Measurements from ENCODE around the gene MBIP.

MBIP gene

DNA sequence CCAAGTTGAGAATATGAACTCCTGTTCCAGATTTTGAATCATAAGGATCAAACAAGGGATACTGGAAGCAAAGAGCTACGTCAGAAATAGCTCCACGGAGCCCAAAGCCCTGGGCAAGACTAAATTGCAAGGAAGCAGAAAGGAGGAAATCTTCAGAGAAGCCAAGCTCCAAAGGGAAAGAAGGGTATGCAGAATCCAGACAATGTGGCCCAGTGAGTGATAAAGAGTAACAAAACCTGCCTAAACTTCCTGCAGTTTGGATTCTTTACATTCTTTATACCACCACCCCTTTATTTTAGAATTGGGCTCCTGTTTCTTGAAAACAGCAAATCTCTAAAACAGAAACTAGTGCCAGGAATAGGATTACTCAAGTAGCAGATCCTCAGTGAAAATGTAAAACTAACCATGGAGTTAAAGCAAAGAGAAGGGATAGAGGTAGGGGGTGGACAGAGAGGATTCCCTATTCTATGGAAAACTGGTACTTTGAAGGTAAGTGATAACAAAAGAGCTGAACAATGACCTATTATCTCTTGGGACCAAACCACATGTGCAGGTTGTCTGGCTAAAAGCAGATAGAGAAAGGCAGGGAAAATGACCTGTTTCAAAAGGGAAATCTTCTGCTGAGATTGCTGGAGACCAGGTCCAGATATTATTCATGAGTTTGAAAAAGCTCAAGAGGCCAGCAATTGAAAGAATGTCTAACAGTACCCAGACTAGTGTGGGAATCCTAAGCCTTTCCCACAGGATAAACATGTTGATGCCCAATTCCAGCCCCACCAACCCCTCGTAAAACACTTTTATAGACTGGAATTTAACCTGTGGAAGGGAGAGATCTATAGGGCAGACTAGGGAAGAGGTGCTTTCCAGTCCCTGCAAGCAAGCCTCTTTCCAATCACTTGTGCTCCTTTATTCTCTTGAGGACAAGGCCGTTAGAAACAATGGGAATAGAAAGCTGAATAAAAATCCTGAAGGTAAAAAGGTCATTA, 24.5 kb downstream of the MBIP start:
- Histone ChIP-seq H2AFZ (ENCODE audit: low read length) (no peak overlapping the region), H3K36me3 (replicated peaks; ENCODE audit: insufficient read depth, low read length) (peaks cover 3% of the 10 kb centered on the region; the same call in 1 of the 2 replicates), H3F3A (ENCODE audit: insufficient read depth, low read length) (no peaks in the 10 kb centered on the region), H3K9ac (ENCODE audit: low read length) (no peak overlapping the region), H3K4me2 (ENCODE audit: low read depth, low read length) (no peak overlapping the region), H3K79me2 (ENCODE audit: low read length) (no peaks in the 10 kb centered on the region), H3K9me2 (replicated peaks; ENCODE audit: insufficient read depth, low read length) (no peaks in the 10 kb centered on the region), H3K9me3 (replicated peaks; ENCODE audit: insufficient read depth, low read length) (no peaks in the 10 kb centered on the region), H4K20me1 (ENCODE audit: insufficient read depth, low read length) (no peaks in the 10 kb centered on the region), H3K27ac (ENCODE audit: low read length) (no peak overlapping the region), H3K4me3 (ENCODE audit: low read length) (no peak overlapping the region), H3K4me1 (ENCODE audit: low read length) (no peaks in the 10 kb centered on the region), H3K27me3 (replicated peaks; ENCODE audit: insufficient read depth, low read length) (no peaks in the 10 kb centered on the region)
- no peak for DNase-seq
- TF ChIP-seq EZH2phosphoT487 (IDR thresholded peaks at IDR 0.05; ENCODE audit: low read length), result no peak
- TF ChIP-seq EZH2 (optimal IDR thresholded peaks at IDR 0.05; ENCODE audit: low read depth, low read length), result no peak

DNA sequence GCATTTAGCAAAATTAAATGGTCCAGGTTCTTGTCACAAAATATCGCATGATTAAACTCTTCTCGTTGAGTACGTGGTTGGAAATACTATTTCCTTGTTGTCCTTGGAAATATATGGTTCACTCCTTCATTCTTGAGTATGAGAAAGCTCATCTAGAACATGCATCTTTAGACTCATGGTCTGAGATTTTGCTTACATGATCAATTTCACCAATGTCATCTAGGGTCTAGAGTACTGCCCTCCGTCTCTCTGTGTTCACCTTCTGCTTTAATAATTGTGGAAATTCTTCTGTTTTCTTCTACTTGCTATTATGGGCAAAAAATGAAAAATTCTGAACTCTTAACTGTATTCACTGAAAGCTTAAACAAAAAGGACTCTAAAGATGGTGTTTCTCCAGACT, 25.9 kb downstream of the MBIP start:
- H2AFZ ChIP-seq (ENCODE audit: low read length), result no peak overlapping the region
- H3K4me2 ChIP-seq (ENCODE audit: low read depth, low read length), result no peak overlapping the region
- no peaks in the 10 kb centered on the region for H3K4me1 ChIP-seq (ENCODE audit: low read length)
- TF ChIP-seq EZH2 (optimal IDR thresholded peaks at IDR 0.05; ENCODE audit: low read depth, low read length), result no peak
- no peak for TF ChIP-seq EZH2phosphoT487 (IDR thresholded peaks at IDR 0.05; ENCODE audit: low read length)
- TF ChIP-seq, protein P1, sequence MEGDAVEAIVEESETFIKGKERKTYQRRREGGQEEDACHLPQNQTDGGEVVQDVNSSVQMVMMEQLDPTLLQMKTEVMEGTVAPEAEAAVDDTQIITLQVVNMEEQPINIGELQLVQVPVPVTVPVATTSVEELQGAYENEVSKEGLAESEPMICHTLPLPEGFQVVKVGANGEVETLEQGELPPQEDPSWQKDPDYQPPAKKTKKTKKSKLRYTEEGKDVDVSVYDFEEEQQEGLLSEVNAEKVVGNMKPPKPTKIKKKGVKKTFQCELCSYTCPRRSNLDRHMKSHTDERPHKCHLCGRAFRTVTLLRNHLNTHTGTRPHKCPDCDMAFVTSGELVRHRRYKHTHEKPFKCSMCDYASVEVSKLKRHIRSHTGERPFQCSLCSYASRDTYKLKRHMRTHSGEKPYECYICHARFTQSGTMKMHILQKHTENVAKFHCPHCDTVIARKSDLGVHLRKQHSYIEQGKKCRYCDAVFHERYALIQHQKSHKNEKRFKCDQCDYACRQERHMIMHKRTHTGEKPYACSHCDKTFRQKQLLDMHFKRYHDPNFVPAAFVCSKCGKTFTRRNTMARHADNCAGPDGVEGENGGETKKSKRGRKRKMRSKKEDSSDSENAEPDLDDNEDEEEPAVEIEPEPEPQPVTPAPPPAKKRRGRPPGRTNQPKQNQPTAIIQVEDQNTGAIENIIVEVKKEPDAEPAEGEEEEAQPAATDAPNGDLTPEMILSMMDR (IDR thresholded peaks at IDR 0.05; ENCODE audit: low read length), result no peak
- no peak overlapping the region for H3K4me3 ChIP-seq (ENCODE audit: low read length)
- DNase-seq, result no peak
- H3F3A ChIP-seq (ENCODE audit: insufficient read depth, low read length), result no peaks in the 10 kb centered on the region
- H3K79me2 ChIP-seq (ENCODE audit: low read length), result no peaks in the 10 kb centered on the region
- no peaks in the 10 kb centered on the region for H3K27me3 ChIP-seq (replicated peaks; ENCODE audit: insufficient read depth, low read length)
- no peaks in the 10 kb centered on the region for H3K9me2 ChIP-seq (replicated peaks; ENCODE audit: insufficient read depth, low read length)
- no peaks in the 10 kb centered on the region for H4K20me1 ChIP-seq (ENCODE audit: insufficient read depth, low read length)
- peaks cover 3% of the 10 kb centered on the region; the same call in 1 of the 2 replicates for H3K36me3 ChIP-seq (replicated peaks; ENCODE audit: insufficient read depth, low read length)
- no peaks in the 10 kb centered on the region for H3K9me3 ChIP-seq (replicated peaks; ENCODE audit: insufficient read depth, low read length)
- H3K27ac ChIP-seq (ENCODE audit: low read length), result no peak overlapping the region
- H3K9ac ChIP-seq (ENCODE audit: low read length), result no peak overlapping the region

DNA sequence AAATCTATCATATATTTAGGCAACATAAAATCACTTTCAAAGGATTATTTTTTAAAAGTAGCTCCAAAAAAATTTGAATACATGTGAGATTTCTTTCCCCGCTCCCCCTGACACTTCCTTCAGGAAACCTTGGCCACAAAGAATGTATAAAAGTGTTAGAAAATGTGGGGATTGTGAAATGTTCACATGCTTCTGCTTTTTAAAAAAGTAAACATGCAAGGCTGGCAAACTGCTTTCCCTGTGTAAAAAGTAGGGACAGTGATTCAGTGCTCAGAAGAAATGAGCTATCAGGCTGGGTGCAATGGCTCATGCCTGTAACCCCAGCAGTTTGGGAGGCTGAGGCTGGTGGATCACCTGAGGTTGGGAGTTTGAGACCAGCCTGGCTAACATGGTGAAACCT, 26.6 kb downstream of the MBIP start:
- no peaks in the 10 kb centered on the region for H3F3A ChIP-seq (ENCODE audit: insufficient read depth, low read length)
- no peak for TF ChIP-seq EZH2 (optimal IDR thresholded peaks at IDR 0.05; ENCODE audit: low read depth, low read length)
- TF ChIP-seq EZH2phosphoT487 (IDR thresholded peaks at IDR 0.05; ENCODE audit: low read length), result no peak
- TF ChIP-seq, protein P1 (IDR thresholded peaks at IDR 0.05; ENCODE audit: low read length), result no peak
- H3K27me3 ChIP-seq (replicated peaks; ENCODE audit: insufficient read depth, low read length), result no peaks in the 10 kb centered on the region
- no peak for DNase-seq
- no peak overlapping the region for H3K4me3 ChIP-seq (ENCODE audit: low read length)
- no peaks in the 10 kb centered on the region for H3K9me3 ChIP-seq (replicated peaks; ENCODE audit: insufficient read depth, low read length)
- H3K36me3 ChIP-seq (replicated peaks; ENCODE audit: insufficient read depth, low read length), result peaks cover 3% of the 10 kb centered on the region; the same call in 1 of the 2 replicates
- no peak overlapping the region for H3K27ac ChIP-seq (ENCODE audit: low read length)
- H3K79me2 ChIP-seq (ENCODE audit: low read length), result no peaks in the 10 kb centered on the region
- no peaks in the 10 kb centered on the region for H4K20me1 ChIP-seq (ENCODE audit: insufficient read depth, low read length)
- no peak overlapping the region for H3K4me2 ChIP-seq (ENCODE audit: low read depth, low read length)
- H3K9ac ChIP-seq (ENCODE audit: low read length), result no peak overlapping the region
- H2AFZ ChIP-seq (ENCODE audit: low read length), result no peak overlapping the region
- H3K4me1 ChIP-seq (ENCODE audit: low read length), result no peaks in the 10 kb centered on the region
- H3K9me2 ChIP-seq (replicated peaks; ENCODE audit: insufficient read depth, low read length), result no peaks in the 10 kb centered on the region

DNA sequence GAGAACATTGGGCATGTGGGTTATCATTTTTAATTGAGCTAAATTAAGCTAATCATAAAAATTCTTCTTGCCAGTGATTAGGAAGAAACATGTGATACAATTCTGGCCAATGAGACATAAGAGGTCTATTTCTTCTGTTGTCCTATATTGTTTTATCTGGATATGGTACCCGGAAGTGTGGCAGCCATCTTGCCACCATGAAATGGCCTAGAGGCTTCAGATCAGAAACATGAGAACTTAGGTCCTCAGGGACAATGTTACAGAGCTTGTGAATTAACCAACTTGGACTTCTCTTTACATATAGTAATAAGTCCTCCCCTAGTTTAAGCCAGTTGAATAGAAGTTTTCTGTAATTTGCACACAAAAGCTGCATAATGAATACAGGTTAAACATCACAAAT, 30.5 kb downstream of the MBIP start:
- no peaks in the 10 kb centered on the region for H3K79me2 ChIP-seq (ENCODE audit: low read length)
- no peaks in the 10 kb centered on the region for H3K9me3 ChIP-seq (replicated peaks; ENCODE audit: insufficient read depth, low read length)
- no peak overlapping the region for H3K27ac ChIP-seq (ENCODE audit: low read length)
- no peak overlapping the region for H3K9ac ChIP-seq (ENCODE audit: low read length)
- H3K4me1 ChIP-seq (ENCODE audit: low read length), result no peaks in the 10 kb centered on the region
- H3K36me3 ChIP-seq (replicated peaks; ENCODE audit: insufficient read depth, low read length), result no peaks in the 10 kb centered on the region
- H3K27me3 ChIP-seq (replicated peaks; ENCODE audit: insufficient read depth, low read length), result no peaks in the 10 kb centered on the region
- no peaks in the 10 kb centered on the region for H4K20me1 ChIP-seq (ENCODE audit: insufficient read depth, low read length)
- H2AFZ ChIP-seq (ENCODE audit: low read length), result no peak overlapping the region
- DNase-seq, result no peak
- TF ChIP-seq EZH2 (optimal IDR thresholded peaks at IDR 0.05; ENCODE audit: low read depth, low read length) (no peak), EZH2phosphoT487 (IDR thresholded peaks at IDR 0.05; ENCODE audit: low read length) (no peak)
- TF ChIP-seq, protein P1 (IDR thresholded peaks at IDR 0.05; ENCODE audit: low read length), result no peak
- H3F3A ChIP-seq (ENCODE audit: insufficient read depth, low read length), result no peaks in the 10 kb centered on the region
- H3K9me2 ChIP-seq (replicated peaks; ENCODE audit: insufficient read depth, low read length), result no peaks in the 10 kb centered on the region
- H3K4me3 ChIP-seq (ENCODE audit: low read length), result no peak overlapping the region
- H3K4me2 ChIP-seq (ENCODE audit: low read depth, low read length), result no peak overlapping the region
